GM12878 (cell line): Measurements from ENCODE around the gene SCGN.

ENCODE experiments used
- BCL11A ChIP-seq: IDR thresholded peaks from 2 replicates; pipeline ENCODE4 v1.6.1; 2011; ENCODE audit warnings: low read depth, low read length
- BHLHE40 ChIP-seq, 2 experiments: fragments of 450-650 bp in 1 of 2; IDR thresholded peaks; 2 replicates each; pipeline ENCODE4 v1.6.1; 2011 to 2017; ENCODE audit warnings: low read depth in 2 of 2, borderline replicate concordance in 1 of 2, improper control_type of control experiment in 1 of 2, low read length in 1 of 2, mild to moderate bottlenecking in 1 of 2
- FOXM1 ChIP-seq: IDR thresholded peaks from 2 replicates; pipeline ENCODE4 v1.6.1; 2012; ENCODE audit warnings: low read depth, mild to moderate bottlenecking, inconsistent platforms, low read length, moderate library complexity
- MEF2A ChIP-seq: IDR thresholded peaks from 2 replicates; pipeline ENCODE4 v1.6.1; 2011; ENCODE audit warnings: low read depth, mild to moderate bottlenecking, low read length, moderate library complexity; ENCODE audit not compliant: insufficient read depth
- MYC ChIP-seq: IDR thresholded peaks from 2 replicates; pipeline ENCODE4 v1.6.1; 2011; ENCODE audit warnings: mild to moderate bottlenecking, low read length, moderate library complexity, inconsistent platforms; ENCODE audit not compliant: insufficient read depth, insufficient replicate concordance, insufficient read length, severe bottlenecking
- POLR2A ChIP-seq: IDR thresholded peaks from 2 replicates; pipeline ENCODE4 v1.6.1; 2011; ENCODE audit warnings: low read depth, mild to moderate bottlenecking, low read length
- POLR2AphosphoS5 ChIP-seq: IDR thresholded peaks from 2 replicates; pipeline ENCODE4 v1.6.1; 2011; ENCODE audit warnings: mild to moderate bottlenecking, low read length, inconsistent platforms
- TF ChIP-seq, protein P1 (sequence below), 3 experiments: IDR thresholded peaks in 2 of 3; conservative IDR thresholded peaks in 1 of 3; 2 replicates each; pipeline ENCODE4 v1.5.1; 2011; ENCODE audit warnings: low read depth in 3 of 3, low read length in 3 of 3, mild to moderate bottlenecking in 3 of 3, control low read depth in 2 of 3, moderate library complexity in 2 of 3, inconsistent platforms in 1 of 3, mixed read lengths in 1 of 3; ENCODE audit not compliant: control insufficient read depth in 2 of 3, insufficient read depth in 1 of 3; ENCODE audit errors: extremely low read depth in 1 of 3

DNA sequence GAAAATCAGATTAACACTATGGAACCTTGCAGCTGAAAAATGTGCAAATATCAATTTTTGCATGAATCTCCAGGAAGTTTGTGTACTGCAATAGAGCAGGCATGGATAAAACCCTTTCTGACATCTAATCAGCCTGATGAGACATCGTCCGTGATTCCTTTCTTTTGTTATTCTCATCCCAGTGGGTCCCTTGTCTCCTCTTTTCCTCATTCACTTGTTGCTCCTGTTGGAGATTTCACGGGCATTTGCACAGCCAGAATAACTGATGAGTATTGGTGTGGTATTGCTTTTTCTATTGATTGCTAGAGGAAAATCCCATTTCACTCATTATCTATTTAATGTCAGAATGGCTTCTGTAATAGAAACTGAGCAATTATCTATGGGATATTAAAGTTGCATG lies 39.9 kb downstream of the SCGN start:
- TF ChIP-seq, protein P1, sequence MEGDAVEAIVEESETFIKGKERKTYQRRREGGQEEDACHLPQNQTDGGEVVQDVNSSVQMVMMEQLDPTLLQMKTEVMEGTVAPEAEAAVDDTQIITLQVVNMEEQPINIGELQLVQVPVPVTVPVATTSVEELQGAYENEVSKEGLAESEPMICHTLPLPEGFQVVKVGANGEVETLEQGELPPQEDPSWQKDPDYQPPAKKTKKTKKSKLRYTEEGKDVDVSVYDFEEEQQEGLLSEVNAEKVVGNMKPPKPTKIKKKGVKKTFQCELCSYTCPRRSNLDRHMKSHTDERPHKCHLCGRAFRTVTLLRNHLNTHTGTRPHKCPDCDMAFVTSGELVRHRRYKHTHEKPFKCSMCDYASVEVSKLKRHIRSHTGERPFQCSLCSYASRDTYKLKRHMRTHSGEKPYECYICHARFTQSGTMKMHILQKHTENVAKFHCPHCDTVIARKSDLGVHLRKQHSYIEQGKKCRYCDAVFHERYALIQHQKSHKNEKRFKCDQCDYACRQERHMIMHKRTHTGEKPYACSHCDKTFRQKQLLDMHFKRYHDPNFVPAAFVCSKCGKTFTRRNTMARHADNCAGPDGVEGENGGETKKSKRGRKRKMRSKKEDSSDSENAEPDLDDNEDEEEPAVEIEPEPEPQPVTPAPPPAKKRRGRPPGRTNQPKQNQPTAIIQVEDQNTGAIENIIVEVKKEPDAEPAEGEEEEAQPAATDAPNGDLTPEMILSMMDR (IDR thresholded peaks at IDR 0.05 in 2 of 3, conservative IDR thresholded peaks at IDR 0.05 in 1 of 3; ENCODE audit: control insufficient read depth in 2 of 3, extremely low read depth in 1 of 3, insufficient read depth in 1 of 3, low read depth in 3 of 3, low read length in 3 of 3): no peak
- TF ChIP-seq POLR2A (no peak), POLR2AphosphoS5 (no peak), BHLHE40 (IDR thresholded peaks at IDR 0.05; ENCODE audit: borderline replicate concordance in 1 of 2, low read depth in 2 of 2, low read length in 1 of 2) (no peak), MYC (no peak), MEF2A (no peak), BCL11A (no peak), FOXM1 (no peak)
